HG03558 (cell line): Measurements from ENCODE around the gene IKBIP.
"Not testable (repeated sequence)": the region's sequence is repeated elsewhere in the genome, so short reads cannot be mapped to it uniquely, and the experiment has no call there.

ENCODE experiments used
- ATAC-seq: cut with Tn5 transposase; IDR thresholded peaks from one replicate; pipeline ENCODE4 v1.9.1; 2021; ENCODE audit warnings: moderate number of reproducible peaks; ENCODE audit not compliant: unreplicated experiment; ENCODE audit errors: extremely low read depth

The IKBIP gene

DNA sequence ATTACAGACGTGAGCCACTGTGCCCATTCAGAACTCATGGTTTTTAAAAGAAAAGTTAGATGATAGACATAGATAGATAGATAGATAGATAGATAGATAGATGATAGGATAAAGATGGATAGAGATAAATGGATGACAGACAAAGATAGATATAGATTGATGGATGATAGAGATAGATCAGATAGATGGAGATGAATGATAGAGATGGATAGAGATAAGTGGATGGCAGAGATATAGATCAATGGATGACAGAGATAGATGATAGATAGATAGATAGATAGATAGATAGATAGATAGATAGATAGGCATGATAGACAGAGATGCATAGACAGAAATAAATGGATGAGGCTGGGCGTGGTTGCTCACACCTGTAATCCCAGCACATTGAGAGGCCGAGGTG is 64.8 kb downstream of the IKBIP start:
- no peak for ATAC-seq

DNA sequence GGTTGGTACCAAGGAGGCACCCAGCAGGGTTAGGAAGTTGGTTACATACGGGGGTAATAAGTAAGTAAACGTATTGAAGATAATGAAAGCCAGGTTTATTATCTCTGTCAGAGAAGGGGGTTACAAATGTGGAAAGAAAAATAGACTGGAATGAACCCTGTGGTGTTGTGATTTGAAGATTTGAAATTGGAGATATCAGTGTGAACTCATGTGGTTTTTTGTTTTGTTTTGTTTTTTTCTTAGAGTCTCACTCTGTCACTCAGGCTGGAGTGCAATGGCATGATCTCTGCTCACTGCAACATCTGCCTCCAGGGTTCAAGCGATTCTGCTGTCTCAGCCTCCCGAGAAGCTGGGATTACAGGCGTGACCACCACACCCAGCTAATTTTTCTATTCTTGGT is 65.2 kb downstream of the IKBIP start:
- ATAC-seq: no peak

DNA sequence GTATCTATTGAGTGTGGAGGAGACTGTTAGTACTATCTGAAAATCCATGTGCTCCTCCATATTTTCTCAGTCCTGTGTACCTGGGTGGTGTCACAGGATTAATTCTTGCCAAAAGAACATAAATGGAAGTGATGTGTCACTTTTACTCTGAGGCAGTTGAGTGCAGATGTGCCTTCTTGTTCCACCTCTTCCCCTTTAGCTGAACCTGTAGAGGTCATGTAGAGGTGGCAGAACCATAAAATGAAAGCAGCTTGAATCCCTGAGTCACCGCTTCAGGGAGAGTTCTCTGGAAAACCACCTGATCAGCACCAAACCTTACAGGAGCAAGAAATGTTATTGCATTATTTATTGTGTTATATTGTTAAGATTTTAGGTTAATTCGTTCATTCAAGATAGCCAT is 65.8 kb downstream of the IKBIP start:
- no peak for ATAC-seq

DNA sequence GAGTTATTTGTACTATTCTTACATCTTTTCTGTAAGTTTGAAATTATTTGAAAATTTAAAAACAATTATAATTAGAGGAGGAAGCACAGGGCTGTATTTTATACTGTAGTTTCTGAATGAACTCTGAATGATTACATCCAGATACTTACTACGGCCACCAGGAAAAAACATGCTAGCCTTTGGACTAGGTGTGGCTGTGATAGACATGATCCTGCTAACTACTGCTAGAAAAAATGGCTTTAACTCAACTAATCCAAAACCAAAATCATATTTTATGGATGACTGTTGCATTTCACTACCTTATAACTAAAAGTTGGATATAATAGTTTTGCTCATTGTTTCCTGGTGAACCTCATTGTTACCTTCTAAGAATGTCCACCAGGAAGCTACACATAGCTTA is 66.2 kb downstream of the IKBIP start:
- no peak for ATAC-seq

DNA sequence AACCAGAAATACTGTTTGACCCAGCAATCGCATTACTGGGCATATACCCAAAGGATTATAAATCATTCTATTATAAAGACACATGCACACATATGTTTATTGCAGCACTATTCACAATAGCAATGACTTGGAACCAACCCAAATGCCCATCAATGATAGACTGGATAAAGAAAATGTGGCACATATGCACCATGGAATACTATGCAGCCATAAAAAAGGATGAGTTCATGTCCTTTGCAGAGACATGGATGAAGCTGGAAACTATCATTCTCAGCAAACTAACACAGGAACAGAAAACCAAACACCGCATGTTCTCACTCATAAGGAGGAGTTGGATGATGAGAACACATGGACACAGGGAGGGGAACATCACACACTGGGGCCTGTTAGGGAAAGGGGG is 67.8 kb downstream of the IKBIP start:
- not testable (repeated sequence) for ATAC-seq

DNA sequence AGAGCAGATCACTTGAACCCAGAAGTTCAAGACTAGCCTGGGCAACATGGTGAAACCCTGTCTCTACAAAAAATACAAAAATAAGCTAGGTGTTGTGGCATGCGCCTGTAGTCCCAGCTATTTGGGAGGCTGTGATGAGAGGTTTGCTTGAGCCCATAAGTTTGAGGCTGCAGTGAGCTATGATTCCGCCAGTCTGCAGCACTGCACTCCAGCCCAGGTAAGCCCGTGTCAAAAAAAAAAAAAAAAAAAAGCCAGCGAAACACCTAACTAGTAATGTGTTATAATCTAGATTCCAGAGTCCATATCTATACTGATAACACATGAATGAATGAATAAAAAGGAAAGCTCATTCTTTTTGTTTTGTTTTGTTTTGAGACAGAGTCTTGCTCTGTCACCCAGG is 69.6 kb downstream of the IKBIP start:
- ATAC-seq: no peak
